ENCODE results near the gene FAM107B. TPM values are rescaled to one million over a fixed set of nuclear protein-coding genes. Genes with fewer than 3 reads are reported as not detected.

Gene FAM107B
- total and polyA plus RNA-seq, 2 of the 4 experiments (the other 2 are of a cell fraction) = 26.4 to 27.1 TPM

- POLR2A ChIA-PET (ENCODE audit: unreplicated experiment) = no interaction called here
- peaks cover 83% of the 10 kb centered on the region for H4K20me1 ChIP-seq (ENCODE audit: insufficient read depth, low read length)
- 86% methylated on average over 10 of the region's 12 CpGs; no CpG with 5 or more reads in 1 of the 2 experiments for WGBS, 2 experiments (ENCODE audit: extremely low coverage in 2 of 2, insufficient read length in 1 of 2)
- H3K9me1 ChIP-seq (ENCODE audit: insufficient read depth, low read length) = peaks cover 43% of the 10 kb centered on the region
- no peak overlapping the region for H3K4me2 ChIP-seq (ENCODE audit: low read depth, low read length)
- CTCF ChIA-PET = interaction anchor here (0.5 kb wide), 1 partner anchor 266 kb away, joined by 3 read pairs; no protein-coding TSS in a partner anchor
- peak overlapping the region; percentile 1 for H2AFZ ChIP-seq (replicated peaks; ENCODE audit: low read length, poor library complexity)
- 0 out of 2 replicates have a peak overlapping the region, but pooled peaks have one; percentile 29 for H3K14ac ChIP-seq (replicated peaks; ENCODE audit: low read depth, low read length)
- no peak overlapping the region for H3K56ac ChIP-seq (ENCODE audit: extremely low read depth, insufficient read depth, low read length)
- H2BK15ac ChIP-seq (ENCODE audit: low read depth, low read length) = no peak overlapping the region
- H3K27me3 ChIP-seq (ENCODE audit: control insufficient read depth, insufficient read depth, low read length) = no peaks in the 10 kb centered on the region
- no peak overlapping the region for H2AK9ac ChIP-seq (replicated peaks; ENCODE audit: low read depth, low read length, poor library complexity)
- H2BK5ac ChIP-seq (ENCODE audit: low read depth, low read length, poor library complexity, severe bottlenecking) = peak overlapping the region; percentile 24
- peak overlapping the region; percentile 44; the same call in 1 of the 2 replicates for H4K5ac ChIP-seq (ENCODE audit: low read depth, low read length)
- peaks cover 4% of the 10 kb centered on the region for H3K36me3 ChIP-seq (ENCODE audit: control insufficient read depth, insufficient read depth, low read length)
- TF ChIP-seq POLR2A (IDR thresholded peaks at IDR 0.05; ENCODE audit: low read depth, low read length) (no peak), CTCF (conservative IDR thresholded peaks at IDR 0.05; ENCODE audit: low read depth, low read length) (0 out of 2 replicates have a peak, but pooled peaks have one; percentile 10), MAFK (IDR thresholded peaks at IDR 0.05; ENCODE audit: low read depth, low read length) (peak; percentile 83), CEBPB (IDR thresholded peaks at IDR 0.05; ENCODE audit: low read depth, low read length) (no peak), NFE2L2 (IDR thresholded peaks at IDR 0.05; ENCODE audit: low read depth, low read length) (no peak), RCOR1 (IDR thresholded peaks at IDR 0.05; ENCODE audit: insufficient replicate concordance, low read length) (no peak), RAD21 (IDR thresholded peaks at IDR 0.05; ENCODE audit: low read length) (peak; percentile 22; the same call in 1 of the 2 replicates)
- dilution Hi-C loops (cut with HindIII; ENCODE audit: low sequenced_read_pairs, unreplicated experiment) (no loop called here), in situ Hi-C loops (cut with MboI; ENCODE audit: low sequenced_read_pairs) (no loop called here), intact Hi-C loops (cut with micrococcal nuclease) (no loop called here)
- peaks cover 39 to 88% of the 10 kb centered on the region in 2 experiments for H3K79me1 ChIP-seq (ENCODE audit: low read depth in 1 of 2, low read length in 2 of 2)
- peak overlapping the region; percentile 21; the same call in 1 of the 2 replicates for H3K4ac ChIP-seq (ENCODE audit: low read depth, low read length)
- no peak overlapping the region for H3K4me3 ChIP-seq (ENCODE audit: insufficient read depth, low read depth, low read length)
- H3K9me3 ChIP-seq (ENCODE audit: control insufficient read depth, insufficient read depth, low read length) = no peaks in the 10 kb centered on the region
- 0 out of 2 replicates have a peak overlapping the region, but pooled peaks have one; percentile 19 for H3K23ac ChIP-seq (ENCODE audit: low read depth, low read length)
- H3K18ac ChIP-seq (ENCODE audit: low read depth, low read length) = peak overlapping the region; percentile 17
- H4K91ac ChIP-seq (ENCODE audit: insufficient read depth, low read depth, low read length) = no peak overlapping the region
- H2BK20ac ChIP-seq (ENCODE audit: low read depth, low read length) = 0 out of 2 replicates have a peak overlapping the region, but pooled peaks have one; percentile 4
- H3K9ac ChIP-seq (ENCODE audit: low read depth, low read length) = no peak overlapping the region
- H3K4me1 ChIP-seq (ENCODE audit: control insufficient read depth, insufficient read depth, low read length) = peaks cover 38% of the 10 kb centered on the region
- H4K8ac ChIP-seq (ENCODE audit: low read depth in 2 of 2, low read length in 2 of 2) = 0 out of 4 replicates have a peak overlapping the region, but pooled peaks of 1 of the 2 experiments have one; percentile 48
- ATAC-seq (ENCODE audit: low read depth) (peak; percentile 26), DNase-seq (peak; percentile 23)
- H3K27ac ChIP-seq (ENCODE audit: insufficient read depth, low read length) = peak overlapping the region; percentile 18; the same call in 1 of the 2 replicates
- H2BK120ac ChIP-seq (ENCODE audit: low read depth, low read length) = 0 out of 2 replicates have a peak overlapping the region, but pooled peaks have one; percentile 17
- H2AK5ac ChIP-seq (ENCODE audit: low read depth, low read length) = peak overlapping the region; percentile 68; the same call in 1 of the 2 replicates
- no TSS peak for BruUV-seq (replicated peaks)
These were observed 218.3 kb downstream of the FAM107B start for GRCh38 chr10:14556285-14556956.

All from IMR-90 (cell line).